H1 (cell line): ENCODE results near the gene AGBL1. TPM values are rescaled to one million over a fixed set of nuclear protein-coding genes. Genes with fewer than 3 reads are reported as not detected.

Experiments
- CEBPB ChIP-seq: IDR thresholded peaks from 2 replicates; pipeline ENCODE4 v1.6.1; 2012; ENCODE audit warnings: low read depth, low read length
- CHD1 ChIP-seq: IDR thresholded peaks from 2 replicates; pipeline ENCODE4 v1.6.1; 2012; ENCODE audit warnings: low read depth, low read length, improper control_type of control experiment
- PHF8 ChIP-seq: fragments of 200-600 bp; sonication (generic); conservative IDR thresholded peaks from 2 replicates; pipeline ENCODE4 v1.7.1; 2012; ENCODE audit warnings: low read depth, mild to moderate bottlenecking, inconsistent platforms, low read length, moderate library complexity
- polyA plus RNA-seq, 7 experiments: library from polyadenylated mRNA; depleted of rRNA in 3 of 7; stranded (reverse) in 5 of 7; unstranded in 2 of 7; fragments of >200 nt in 5 of 7; fragments of 200-250 nt in 2 of 7; gene quantifications; 1 replicate in 5 of 7; 2 replicates in 1 of 7; 4 replicates in 1 of 7; pipeline versions ENCODE4 v1.2.1 to v1.2.3, GENCODE V29; 2011 to 2013; ENCODE audit warnings: missing spikeins in 2 of 7, mixed read lengths in 2 of 7
- total RNA-seq: library from RNA; stranded (reverse); fragmentation: NEBNext Ultra II Directional; extraction: Animal tissue kit (Norgen Biotek cat#: 25700); gene quantifications from 2 replicates; pipeline ENCODE4 v1.2.1, GENCODE V29; 2021

AGBL1 gene
- total and polyA plus RNA-seq, 2 of the 8 experiments (the other 6 are each of a cell fraction or from before 2014, with no cell fraction given), result not detected

- TF ChIP-seq CHD1, result no peak
- no peak for TF ChIP-seq CEBPB
- TF ChIP-seq PHF8, result no peak
Measured at GRCh38 chr15:86106306-86106705, 26.6 kb downstream of the AGBL1 start (continued).
